SK-N-MC (cell line): Measurements from ENCODE around the gene PTGS2.

Experiments
- EZH2 ChIP-seq: fragments of 200-600 bp; sonication (generic); IDR thresholded peaks from one replicate; pipeline ENCODE4 v1.6.1; 2017; ENCODE audit warnings: antibody characterized with exemption
- POLR2AphosphoS5 ChIP-seq: IDR thresholded peaks from 2 replicates; pipeline ENCODE4 v1.6.1; 2012; ENCODE audit warnings: mild to moderate bottlenecking, low read depth, low read length, borderline replicate concordance

GRCh38 chr1:186678155-186678554 lies 2.1 kb downstream of the PTGS2 start:
- no peak for TF ChIP-seq EZH2
- TF ChIP-seq POLR2AphosphoS5, result no peak
